Muscle of back (tissue), 11 donors: ENCODE data around the gene U2AF2. TPM values are rescaled to one million over a fixed set of nuclear protein-coding genes. Genes with fewer than 3 reads are reported as not detected.
"Not testable (repeated sequence)": the region's sequence is repeated elsewhere in the genome, so short reads cannot be mapped to it uniquely, and the experiment has no call there.

ENCODE experiments used
- DNase-seq, 3 donors: peaks; one replicate each; pipeline versions ENCODE4 v3.0.0 to v3.0.0-alpha.2; 2013
- polyA plus RNA-seq, 10 donors: library from polyadenylated mRNA; unstranded; fragments of 120-200 nt; gene quantifications; one replicate each; pipeline ENCODE4 v1.2.1, GENCODE V29; 2013; ENCODE audit not compliant: insufficient read length in 10 of 10

Gene U2AF2
- polyA plus RNA-seq, 10 donors = 94.9 to 144 (median 118) TPM

DNA sequence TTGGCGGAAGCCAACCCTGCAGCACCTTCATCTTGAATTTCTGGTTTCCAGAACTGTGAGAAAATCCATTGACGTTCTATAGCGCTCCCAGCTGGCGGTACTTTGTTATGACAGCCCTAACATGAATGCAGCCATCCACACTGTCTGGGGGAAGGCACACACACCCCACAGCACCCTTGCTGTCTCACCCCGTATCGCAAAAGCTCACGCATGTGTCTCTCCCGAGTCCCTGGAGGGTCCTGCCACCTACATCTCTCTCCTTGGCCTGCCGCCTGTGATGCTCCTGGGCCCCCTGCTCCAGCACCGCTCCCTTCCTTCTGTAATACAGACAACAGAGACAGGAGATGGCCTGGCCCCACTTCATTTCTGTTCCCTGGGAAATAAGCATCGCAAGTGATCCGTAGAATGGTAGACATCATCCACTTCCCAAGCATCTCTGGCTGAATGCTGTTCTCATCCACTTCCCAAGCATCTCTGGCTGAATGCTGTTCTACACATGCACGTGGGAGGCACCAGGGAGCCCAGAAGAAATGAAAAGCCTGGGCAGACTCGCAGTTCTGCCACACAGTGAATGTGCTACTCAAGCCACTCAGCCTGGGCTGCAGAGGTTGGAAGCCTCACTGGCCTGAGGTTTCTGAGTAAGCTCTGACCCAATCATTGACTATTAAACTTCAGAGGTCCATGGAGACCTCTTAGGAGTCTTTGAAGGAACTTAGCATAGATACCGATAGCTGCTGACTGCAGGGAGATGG lies 49.8 kb downstream of the U2AF2 start:
- no peak for DNase-seq

DNA sequence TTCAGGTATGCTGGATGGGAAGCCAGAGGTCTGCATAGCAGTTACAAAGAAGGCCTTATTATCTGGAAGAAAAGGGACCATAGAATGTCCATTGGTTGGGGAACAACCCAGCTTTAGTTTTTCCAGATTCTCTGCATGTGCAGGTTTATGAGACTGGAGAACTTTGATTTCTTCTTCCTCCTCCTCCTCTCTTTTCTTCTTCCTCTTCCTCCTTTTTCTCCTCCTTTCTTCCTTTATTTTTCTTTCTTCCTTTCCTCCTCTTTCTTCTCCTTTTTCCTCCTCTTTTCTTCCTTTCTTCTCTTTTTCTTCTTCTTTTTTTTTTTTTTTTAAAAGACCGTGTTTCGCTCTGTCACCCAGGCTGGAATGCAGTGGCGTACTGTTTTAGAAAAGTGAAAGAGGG lies 51.1 kb downstream of the U2AF2 start:
- no peak for DNase-seq

DNA sequence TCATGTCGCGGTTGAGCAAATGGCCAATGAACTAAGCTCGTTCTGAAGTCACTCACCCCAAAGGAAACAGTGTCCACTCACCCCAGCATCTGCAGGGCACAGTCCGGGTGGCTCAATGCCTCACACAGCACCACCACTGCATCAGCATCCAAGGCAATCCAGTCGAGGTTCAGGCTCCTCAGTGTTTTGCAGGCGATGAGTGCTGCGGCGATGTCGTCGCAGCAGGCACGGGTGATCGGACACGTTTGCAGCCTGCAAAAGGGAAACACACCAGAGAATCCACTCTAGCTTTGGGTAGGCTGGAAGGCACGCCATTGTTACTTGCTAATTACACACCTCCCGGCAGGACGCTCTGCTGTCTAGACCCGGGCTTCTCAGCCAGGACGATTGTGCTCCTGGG lies 56.9 kb downstream of the U2AF2 start:
- DNase-seq = no peak

- DNase-seq = no peak
Measured at GRCh38 chr19:55712804-55713631, 58.2 kb downstream of the U2AF2 start.

DNA sequence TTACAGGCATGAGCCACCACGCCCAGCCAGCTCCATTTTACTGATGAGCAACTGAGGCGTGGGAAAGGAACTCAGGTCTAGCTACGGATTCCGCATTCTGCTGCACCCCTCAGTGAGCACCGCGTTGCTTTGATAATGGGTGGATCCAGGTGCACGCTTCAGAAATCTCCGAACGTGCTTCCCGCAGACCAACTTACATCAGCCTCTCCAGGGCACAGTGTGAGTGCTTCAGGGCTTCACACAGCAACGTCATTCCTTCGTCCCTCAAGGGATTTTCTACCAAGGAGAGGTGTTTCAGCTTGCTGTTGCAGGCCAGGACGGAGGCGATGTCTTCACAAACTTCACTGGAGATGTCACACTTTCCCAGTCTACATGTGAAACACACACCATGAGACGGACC lies 61.7 kb downstream of the U2AF2 start:
- DNase-seq = no peak

DNA sequence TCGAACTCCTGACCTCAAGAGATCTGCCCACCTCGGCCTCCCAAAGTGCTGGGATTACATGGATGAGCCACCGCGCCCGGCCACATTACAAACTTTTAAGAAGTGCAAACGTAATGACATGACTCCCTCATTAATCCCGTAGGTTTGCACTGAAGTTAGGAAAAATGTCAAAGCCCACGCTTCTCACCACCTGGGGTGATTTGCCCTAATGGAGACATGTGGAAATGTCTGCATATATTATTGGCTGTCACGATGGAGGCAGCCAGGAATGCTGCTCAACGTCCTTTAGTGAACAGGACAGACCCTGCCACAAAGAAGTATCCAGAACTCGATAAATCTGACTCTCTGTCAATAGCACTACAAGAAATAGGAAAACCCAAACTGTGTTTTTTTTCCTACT lies 62.4 kb downstream of the U2AF2 start:
- no peak for DNase-seq

DNA sequence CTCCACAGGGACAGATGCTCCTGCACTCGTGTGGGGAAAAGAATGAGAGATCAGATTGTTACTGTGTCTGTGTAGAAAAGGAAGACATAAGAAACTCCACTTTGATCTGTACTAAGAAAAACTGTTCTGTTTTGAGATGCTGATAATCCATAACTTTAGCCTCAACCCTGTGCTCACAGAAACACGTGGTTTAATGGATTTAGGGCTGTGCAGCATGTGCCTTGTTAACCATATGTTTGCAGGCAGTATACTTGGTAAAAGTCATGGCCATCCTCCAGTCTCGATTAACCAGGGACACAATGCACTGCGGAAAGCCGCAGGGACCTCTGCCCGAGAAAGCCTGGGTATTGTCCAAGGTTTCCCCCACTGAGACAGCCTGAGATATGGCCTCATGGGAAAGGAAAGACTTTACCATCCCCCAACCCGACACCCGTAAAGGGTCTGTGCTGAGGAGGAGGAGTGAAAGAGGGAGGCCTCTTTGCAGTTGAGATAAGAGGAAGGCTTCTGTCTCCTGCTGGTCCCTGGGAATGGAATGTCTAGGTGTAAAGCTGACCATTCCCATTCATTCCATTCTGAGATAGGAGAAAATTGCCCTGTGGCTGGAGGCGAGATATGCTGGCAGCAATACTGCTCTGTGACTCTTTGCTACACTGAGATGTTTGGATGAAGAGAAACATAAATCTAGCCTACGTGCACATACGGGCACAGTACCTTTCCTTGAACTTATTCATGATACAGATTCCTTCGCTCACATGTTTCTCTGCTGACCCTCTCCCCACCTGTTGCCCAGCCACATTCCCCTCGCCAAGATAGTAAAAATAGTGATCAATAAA lies 63.3 kb downstream of the U2AF2 start:
- DNase-seq = not testable (repeated sequence)

GRCh38 chr19:55720214-55720746 lies 65.4 kb downstream of the U2AF2 start:
- DNase-seq = no peak

DNA sequence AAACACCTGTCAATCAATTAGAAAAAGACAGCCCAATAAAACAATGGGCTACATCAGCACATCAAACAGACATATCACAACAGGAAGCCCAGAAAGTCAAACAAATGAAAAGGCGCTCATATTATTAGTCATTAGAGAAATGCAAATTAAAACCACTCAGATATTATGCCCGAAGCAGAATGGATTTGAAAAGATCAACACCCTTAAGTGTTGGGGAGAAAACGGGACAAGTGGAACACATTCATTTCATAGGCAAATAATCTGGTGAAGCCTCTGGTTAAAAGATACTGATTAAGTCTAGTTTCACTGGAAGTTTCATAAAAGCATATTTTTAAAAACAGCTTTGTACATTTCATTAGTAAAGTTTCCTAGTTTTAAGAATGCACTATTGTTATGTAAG lies 66.0 kb downstream of the U2AF2 start:
- DNase-seq = no peak

- DNase-seq = no peak
Measured at GRCh38 chr19:55723491-55723890, 68.7 kb downstream of the U2AF2 start.

Other genes with a start within 250 kb of the U2AF2 start
- gene UBE2S, start 247.2 kb upstream of the U2AF2 start, polyA plus RNA-seq = 10 to 100 TPM; 26.3 to 47.0 (median 37.2) TPM
- under 1 TPM; 0.07 to 0.39 (median 0.15) TPM for gene SHISA7, start 211.7 kb upstream of the U2AF2 start, polyA plus RNA-seq
- gene ISOC2, start 193.4 kb upstream of the U2AF2 start, polyA plus RNA-seq = 10 to 100 TPM; 26.6 to 40.9 (median 30.8) TPM
- gene C19orf85, start 190.3 kb upstream of the U2AF2 start, polyA plus RNA-seq = not detected
- 1 to 10 TPM; 2.1 to 4.3 (median 3.1) TPM for gene ZNF628, start 178.4 kb upstream of the U2AF2 start, polyA plus RNA-seq
- 10 to 100 TPM; 21.1 to 41.2 (median 27.1) TPM for gene NAT14, start 169.8 kb upstream of the U2AF2 start, polyA plus RNA-seq
- 10 to 100 TPM; 13.9 to 50.8 (median 23.6) TPM for gene SSC5D, start 166.6 kb upstream of the U2AF2 start, polyA plus RNA-seq
- gene SBK2, start 117.9 kb upstream of the U2AF2 start, polyA plus RNA-seq = 1 to 10 TPM in 9 of 10 donors, under 1 TPM in 1; 0.90 to 6.8 (median 3.3) TPM
- under 1 TPM in 3 of 10 donors, not detected in 7; 0.12 to 0.49 (median 0.12) TPM for gene SBK3, start 109.5 kb upstream of the U2AF2 start, polyA plus RNA-seq
- 10 to 100 TPM in 6 of 10 donors, 1 to 10 TPM in 4; 9.2 to 14.7 (median 10.4) TPM for gene ZNF579, start 74.2 kb upstream of the U2AF2 start, polyA plus RNA-seq
- 10 to 100 TPM in 8 of 10 donors, 1 to 10 TPM in 2; 8.5 to 13.3 (median 11.1) TPM for gene FIZ1, start 55.5 kb upstream of the U2AF2 start, polyA plus RNA-seq
- gene ZNF524, start 54.7 kb upstream of the U2AF2 start, polyA plus RNA-seq = 1 to 10 TPM; 4.6 to 9.1 (median 7.2) TPM
- gene ZNF865, start 49.4 kb upstream of the U2AF2 start, polyA plus RNA-seq = 1 to 10 TPM; 5.0 to 8.7 (median 6.5) TPM
- 1 to 10 TPM; 5.9 to 9.1 (median 7.5) TPM for gene ZNF784, start 30.5 kb upstream of the U2AF2 start, polyA plus RNA-seq
- gene ZNF580, start 14.0 kb upstream of the U2AF2 start, polyA plus RNA-seq = 10 to 100 TPM; 17.4 to 27.7 (median 18.9) TPM
- 10 to 100 TPM; 17.3 to 29.8 (median 24.3) TPM for gene ZNF581, start 11.4 kb upstream of the U2AF2 start, polyA plus RNA-seq
- 10 to 100 TPM; 10.2 to 17.7 (median 12.1) TPM for gene CCDC106, start 6.8 kb upstream of the U2AF2 start, polyA plus RNA-seq
- 10 to 100 TPM; 59.0 to 99.0 (median 74.3) TPM for gene EPN1, start 20.2 kb downstream of the U2AF2 start, polyA plus RNA-seq
- under 1 TPM in 2 of 10 donors, not detected in 8; 0.07 to 0.08 TPM for gene NLRP9, start 83.4 kb downstream of the U2AF2 start, polyA plus RNA-seq
- gene RFPL4A, start 104.1 kb downstream of the U2AF2 start, polyA plus RNA-seq = under 1 TPM in 5 of 10 donors, not detected in 5; 0.27 to 0.51 (median 0.34) TPM
- gene RFPL4AL1, start 114.1 kb downstream of the U2AF2 start, polyA plus RNA-seq = 1 to 10 TPM in 1 of 10 donors, under 1 TPM in 6, not detected in 3; 0.14 to 1.4 (median 0.45) TPM
- under 1 TPM in 2 of 10 donors, not detected in 8; 0.03 to 0.06 TPM for gene NLRP11, start 177.0 kb downstream of the U2AF2 start, polyA plus RNA-seq
- gene NLRP4, start 181.5 kb downstream of the U2AF2 start, polyA plus RNA-seq = not detected